Kidney tubule cell (primary cell): ENCODE data around the gene DYNLRB1.

Source experiments
- DNase-seq: peaks from one replicate; pipeline ENCODE4 v3.0.0-alpha.2; 2018; ENCODE audit warnings: low spot score

Gene DYNLRB1

DNA sequence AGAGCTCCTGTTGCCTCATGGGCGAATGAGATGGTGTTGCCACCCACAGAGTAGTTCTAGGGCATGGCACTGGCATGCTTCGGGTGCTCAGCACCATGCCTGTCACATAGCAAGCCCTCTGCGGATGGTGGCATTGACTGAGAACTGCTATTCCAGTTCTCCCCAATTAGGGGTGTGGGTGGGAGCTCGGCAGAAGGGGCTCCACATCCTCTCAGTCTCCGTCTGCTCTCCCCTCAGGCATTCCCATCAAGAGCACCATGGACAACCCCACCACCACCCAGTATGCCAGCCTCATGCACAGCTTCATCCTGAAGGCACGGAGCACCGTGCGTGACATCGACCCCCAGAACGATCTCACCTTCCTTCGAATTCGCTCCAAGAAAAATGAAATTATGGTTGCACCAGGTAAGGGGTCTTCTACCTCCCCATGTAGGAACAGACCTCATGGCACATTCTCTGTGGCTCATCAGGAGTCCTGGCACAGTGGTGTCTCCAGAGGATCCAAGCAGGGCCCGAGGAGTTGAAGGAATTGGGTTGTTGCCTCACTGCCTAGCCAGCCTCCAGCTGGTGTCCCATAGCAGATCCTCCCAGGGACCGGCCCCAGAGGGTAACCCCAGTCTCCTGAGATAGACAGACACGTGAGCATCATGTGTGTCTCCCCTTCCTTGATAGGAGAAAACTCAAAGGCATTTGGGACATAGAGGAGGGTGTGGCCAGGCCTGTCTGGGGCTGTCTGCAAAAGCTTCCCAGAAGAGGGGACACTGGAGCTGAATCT, 18.4 kb downstream of the DYNLRB1 start:
- no peak for DNase-seq

DNA sequence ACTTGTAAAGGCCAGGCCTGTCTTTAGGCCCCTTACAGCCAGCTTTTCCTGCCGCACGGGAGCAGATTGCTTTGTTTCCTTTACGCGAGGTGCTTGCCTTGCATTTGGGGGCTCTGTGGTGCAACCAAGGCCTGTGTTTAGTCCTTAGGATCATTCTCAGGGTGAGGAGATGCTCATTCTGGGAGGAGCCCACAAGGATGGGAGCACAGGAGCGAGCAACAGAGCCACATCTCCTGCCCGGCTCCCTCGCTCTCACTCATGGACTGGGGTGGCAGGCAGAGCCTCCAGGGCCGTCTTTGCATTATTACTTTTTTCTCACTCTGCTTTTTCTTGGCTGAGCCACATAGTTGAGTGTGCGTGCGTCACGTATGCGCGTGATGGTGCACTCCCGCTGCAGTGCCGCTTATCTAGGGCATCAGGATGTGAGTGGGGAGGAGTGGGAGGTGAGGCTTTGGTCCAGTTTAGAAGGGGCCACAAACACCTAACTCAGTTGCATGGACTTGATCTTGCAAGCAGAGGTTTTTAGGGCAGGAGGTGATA, 19.1 kb downstream of the DYNLRB1 start:
- no peak for DNase-seq

DNA sequence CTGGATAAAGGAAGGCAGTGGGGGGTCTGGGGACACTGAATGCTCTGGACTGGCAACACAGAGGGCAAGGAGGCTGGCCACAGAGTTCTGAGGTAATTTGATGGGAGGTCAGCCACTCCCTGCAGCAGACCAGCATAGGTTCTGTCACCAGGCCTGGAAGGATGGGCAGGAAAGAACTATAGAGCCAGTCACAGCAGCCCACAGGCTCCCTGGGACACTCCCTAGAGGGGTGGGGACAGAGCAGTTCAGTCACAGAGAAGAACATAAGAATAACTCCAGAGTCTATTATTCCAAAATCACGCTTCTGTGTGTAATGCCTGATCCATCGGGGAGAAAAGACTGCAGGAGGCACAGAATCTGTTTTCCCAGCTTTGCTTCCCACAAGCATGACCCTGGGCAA, 19.6 kb downstream of the DYNLRB1 start:
- DNase-seq, result no peak

DNA sequence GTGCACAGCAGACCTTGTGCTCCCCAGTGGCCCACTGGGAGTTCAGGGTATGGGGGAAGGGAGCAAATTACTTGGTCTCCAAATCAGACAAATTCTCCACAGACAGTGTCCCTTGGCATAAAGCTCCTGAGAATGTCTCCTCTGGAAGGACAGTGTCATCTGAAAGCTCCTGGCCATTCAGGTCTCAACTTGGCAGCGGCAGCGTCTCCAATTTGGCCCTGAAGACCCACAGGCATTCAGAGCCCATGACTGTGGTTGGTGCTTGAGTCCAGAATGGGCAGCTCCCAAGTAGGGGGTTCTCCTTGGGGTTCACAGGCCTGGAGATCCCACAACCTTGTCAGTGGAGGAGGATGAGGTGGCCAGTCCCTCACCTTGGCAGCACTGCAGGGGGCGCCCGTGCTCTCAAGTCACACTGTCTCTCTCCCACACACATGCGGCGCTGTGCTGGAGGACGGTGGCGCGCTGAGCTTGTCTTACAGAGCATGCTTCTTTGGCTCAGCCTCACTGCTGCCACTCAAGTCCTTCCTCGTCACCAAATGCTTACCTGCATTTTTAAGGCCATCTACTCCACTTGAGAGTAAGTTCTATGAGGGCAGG, 20.7 kb downstream of the DYNLRB1 start:
- no peak for DNase-seq

DNA sequence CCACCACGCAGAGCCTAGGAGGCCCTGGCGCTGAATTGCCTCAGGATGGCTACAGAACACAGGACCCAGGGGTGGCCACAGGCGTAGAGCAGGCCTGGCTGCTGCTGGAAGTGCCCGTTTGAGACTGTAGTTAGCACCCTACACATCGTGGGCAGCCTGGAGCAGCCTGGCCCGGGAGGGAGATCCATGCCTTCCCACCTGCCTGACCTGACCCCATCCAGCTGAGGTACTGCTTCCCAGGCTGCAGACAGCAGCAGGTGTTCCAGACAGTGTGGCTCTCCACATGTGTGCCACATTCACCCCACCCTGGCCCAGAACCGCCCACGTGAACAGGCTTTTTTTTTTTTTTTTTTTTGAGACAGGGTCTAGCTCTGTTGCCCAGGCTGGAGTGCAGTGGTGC, 21.4 kb downstream of the DYNLRB1 start:
- no peak for DNase-seq

DNA sequence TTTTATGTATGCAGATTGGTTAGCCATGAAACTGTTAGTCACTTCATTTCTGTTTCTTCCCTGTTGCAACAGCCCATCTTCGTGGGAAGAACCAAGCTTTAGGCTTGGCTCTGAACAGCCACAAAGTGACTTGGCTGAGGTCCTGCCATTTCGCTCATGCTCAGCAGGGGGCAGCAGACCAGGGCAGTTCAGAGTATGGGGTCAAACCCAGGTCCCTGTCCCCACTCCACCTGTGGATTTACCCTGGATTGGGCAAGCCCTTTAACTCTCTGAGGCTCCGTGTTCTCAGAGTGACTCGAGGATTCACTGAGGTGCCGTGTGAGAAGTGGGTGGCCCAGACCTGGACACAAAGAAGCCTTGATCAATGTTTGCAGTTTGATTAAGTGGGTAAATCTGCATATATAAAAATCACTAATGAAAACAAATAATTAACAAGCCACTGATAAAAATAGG, 22.5 kb downstream of the DYNLRB1 start:
- peak; percentile 39 for DNase-seq

DNA sequence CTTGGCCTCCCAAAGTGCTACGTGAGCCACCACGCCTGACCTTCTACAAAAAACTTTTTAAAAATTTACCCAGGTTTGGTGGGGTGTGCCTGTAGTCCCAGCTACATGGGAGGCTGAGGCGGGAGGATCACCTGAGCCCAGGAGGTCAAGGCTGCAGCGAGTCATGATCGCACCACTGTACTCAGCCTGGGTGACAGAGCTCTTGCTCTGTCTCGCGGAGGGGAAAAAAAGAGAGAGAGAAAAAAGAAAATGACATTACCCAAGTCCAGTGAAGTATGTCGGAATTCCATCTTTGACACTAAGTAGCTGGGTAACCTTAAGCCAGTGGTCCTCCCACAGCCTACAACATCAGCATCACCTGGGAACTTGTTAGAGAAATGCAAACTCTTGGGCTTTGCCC, 23.5 kb downstream of the DYNLRB1 start:
- no peak for DNase-seq

DNA sequence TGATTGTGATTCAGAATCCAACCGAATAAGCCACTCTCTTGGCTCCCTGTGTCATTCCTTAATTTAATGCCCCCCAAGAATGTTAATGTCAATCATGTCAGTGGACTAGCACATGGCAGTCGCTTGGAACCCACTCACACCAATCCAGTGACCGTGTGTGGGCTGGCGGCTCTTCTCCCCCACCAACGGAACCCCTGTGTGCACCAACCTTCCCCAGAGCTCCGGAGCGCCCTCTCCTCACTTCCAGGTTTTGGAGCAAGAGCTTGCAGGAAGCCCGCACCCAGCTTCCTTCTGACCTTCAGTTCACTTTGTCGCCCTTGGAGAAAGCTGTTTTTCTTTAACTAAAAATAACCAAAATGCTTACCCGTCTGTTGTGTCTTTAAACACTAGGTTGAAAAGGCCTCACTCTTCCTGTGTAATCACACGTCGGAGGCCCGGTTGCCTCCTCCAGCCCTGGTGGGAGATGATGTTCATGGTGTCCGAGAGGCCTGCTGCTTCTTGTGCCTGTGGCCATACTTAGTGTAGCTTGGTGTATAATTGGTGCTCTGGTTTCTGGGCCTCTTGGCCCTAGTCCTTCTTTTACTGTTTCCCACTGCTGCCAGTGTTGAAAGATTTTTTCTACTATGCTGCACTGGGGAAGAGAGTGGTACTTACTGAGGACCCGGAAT, 24.5 kb downstream of the DYNLRB1 start:
- DNase-seq, result no peak

DNA sequence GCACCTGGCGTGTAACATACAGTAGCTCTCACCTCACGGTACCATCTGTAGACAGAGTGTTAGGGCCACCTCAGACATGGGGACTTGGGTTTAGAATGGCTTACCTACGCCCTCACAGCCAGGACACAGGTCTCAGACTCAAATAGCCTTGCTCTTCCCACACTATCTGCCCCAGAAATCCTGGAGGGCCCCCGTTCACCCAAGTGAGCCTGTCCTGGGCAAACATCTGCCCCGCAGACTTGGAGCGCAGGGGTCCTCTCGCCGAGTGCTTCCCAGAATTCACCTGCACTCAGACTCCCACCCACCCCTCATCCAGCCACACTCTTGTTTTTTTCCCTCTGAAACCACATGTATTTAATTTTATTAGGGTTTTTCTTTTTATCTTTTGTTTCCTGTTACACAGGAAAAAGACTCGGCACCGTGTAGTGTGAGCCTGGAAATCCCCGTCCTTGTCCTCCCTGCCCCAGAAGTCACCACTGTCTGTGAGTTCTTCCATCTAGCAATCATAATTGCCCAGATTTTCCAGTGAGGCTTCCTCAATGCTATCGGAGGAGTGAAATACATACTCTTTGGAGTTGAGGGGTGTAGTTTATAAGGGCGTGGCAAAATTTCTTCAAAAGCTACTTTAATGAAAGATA, 25.2 kb downstream of the DYNLRB1 start:
- no peak for DNase-seq

DNA sequence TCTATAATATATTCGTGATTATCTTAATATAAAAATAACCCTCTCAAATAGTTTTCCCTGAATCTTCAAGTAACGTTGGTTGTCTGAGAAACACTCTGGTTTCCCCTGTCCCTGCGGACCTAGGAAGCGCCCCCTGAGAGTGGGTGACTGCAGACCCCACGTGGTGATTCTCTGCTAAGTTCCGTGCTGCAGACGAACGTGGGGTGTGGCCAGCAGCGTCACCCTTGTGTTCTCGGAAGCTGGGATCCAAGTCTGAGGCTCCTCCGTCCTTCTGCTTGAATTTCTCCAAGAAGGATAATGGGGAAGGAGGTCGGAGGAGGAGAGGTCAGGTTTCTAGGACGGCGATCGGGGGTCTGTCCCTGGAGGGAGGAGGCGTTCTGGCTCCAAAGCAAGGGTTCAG, 25.7 kb downstream of the DYNLRB1 start:
- no peak for DNase-seq

DNA sequence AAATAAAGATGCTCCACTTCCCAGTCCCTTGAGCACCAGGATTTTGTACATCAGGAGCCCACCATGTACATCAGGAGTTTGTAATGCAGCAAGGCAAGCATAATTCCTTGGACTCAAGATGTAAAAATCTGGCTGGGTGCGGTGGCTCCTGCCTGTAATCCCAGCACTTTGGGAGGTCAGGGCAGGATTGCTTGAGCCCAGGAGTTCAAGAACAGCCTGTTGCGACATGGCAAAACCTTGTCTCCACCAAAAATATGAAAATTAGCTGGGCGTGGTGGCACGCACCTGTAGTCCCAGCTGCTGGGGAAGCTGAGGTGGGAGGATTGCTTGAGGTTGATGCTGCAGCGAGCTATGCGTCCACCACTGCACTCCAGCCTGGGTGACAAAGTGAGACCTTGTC, 26.2 kb downstream of the DYNLRB1 start:
- no peak for DNase-seq

DNA sequence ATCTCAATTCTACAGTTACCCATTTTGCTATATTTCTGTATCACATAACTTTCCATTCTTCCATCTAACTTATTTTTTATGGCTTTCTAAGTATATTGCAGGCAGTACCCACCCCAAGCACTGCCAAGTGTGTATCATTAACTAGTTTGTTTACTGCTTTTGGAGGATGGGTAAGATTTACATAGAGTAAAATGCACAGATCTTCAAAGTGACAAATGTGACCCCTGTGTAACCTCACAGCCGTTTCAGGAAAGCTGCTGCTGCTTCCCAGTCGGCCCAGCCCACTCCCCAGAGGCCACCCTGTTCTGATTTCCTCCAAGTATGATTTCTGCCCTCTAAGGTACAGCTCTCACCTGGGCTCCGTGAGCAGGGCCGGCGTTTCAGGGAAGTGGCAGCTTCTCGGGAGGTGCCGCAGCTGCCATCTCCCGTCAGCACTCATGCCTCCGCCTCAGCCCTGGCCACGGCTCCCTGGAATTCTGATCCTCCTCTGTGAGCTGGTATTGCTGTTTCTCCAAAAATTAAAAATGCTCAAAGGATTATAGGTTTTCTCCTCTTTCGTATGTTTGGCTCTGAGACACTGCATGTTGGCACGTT, 27.3 kb downstream of the DYNLRB1 start:
- no peak for DNase-seq

DNA sequence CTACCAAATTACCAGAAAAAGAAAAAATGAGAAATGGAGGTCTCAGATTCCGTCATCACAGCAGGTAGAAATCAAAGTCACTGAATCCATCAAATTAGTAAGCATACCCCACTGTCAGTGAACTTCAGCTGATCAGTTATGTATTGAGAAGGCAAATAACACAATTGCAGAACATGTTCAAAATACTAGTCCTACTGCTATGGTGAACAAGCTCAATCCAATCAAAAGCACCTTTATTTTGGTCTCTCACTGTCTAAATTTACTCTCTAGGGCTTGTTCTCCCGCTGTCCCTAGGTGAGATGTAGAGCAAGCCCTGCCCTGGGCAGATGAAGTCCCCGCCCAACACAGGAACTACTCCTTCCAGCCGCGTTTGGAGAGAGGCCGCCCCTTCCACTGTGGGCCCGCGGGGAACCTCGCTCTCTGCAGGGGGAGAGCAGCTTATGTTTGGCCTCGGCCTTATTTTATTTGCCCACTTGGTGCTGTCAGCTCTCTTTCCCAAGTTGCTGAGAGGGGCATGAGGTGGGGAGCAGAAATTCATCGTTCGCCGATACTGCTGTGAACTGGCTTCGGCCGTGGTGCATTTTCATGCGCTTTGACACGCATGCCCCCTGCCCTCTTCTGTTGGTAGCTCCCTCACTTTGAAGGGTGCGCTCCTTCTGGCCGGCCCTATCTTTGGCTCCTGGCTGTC, 28.0 kb downstream of the DYNLRB1 start:
- no peak for DNase-seq

DNA sequence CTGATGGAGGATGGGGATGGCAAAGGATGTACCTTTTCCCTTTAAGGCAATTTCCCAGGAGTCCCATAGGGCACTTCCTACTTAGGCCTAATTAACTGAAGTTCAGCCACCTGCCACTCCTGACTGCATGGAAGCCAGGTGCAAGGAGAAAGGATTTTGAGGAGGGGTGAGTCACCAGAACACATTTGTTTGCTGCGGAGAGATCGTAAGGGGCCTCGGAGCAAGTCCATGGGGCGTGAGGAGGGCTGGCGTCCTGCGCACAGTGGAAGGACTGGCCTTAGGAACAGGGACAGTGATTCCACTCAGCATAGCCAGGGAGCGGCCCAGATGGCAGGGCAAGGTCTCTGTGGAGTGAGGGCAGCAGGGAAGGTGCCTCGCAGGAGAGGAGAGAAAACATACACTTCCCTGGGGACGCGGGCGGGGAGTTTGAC, 30.5 kb downstream of the DYNLRB1 start:
- no peak for DNase-seq

DNA sequence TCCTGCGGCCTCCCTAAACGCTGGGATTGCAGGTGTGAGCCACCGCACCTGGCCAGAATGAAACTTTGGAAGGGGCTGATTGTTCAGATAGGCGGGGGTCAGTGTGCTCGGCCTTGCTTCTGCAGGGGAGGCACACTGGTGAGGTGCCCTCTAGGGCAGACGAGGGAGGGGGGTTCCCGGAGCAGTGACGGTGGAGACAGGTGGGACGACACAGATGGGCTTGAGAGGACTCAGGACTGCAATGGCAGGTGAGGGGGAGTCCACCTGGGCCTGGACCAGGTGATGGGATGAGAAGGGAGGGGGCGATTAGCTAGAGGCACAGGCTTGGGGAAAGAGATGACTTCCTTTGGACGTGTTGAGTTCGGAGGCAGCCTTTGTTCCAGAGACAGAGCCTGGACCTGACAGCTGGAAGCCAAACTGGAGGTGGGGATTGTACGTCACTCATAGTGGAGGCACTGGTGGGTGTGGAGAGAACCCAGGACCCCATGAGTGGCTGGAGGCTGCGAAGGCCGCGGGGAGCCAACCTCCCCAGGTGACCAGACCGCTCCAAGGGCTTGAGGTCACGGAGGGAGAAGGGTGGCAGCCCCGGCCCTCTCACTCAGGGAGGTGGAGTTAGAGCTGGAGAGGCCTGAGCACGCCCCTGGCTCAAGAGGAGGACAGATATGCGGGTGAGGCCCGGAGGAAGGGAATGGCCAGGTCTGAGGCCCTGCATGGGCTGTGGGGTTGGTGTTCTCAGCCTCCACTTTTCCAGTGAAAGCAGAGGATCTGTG, 31.8 kb downstream of the DYNLRB1 start:
- no peak for DNase-seq

DNA sequence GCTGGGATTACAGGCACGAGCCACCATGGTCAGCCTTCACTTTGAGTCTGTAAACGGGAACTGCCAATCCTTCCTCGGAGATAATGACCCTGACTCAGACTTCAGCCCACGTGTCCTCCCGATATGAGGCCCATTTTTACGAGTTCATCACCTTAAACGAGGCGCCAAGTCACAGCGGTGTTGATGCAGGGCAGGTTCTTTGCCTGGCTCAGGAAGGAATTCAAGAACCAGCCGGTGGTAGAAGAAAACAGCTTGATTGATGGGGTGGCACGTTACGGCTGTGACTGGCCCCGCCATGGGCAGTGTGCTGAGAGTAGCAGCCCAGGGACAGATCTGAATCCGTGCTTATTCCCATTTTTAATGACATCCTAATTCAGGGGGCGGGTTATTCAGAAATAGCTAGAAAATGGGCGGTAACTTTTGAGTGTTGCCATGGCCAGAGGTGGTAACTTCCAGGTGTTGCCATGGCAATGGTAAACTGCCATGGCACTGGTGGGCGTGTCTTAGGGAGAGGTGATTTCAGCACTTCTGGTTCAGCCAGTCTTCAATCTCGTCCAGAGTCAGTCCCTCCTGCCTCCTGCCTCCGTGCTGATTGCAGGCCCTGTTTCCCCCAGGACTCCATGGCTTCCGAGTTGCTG, 33.2 kb downstream of the DYNLRB1 start:
- peak; percentile 59 for DNase-seq

DNA sequence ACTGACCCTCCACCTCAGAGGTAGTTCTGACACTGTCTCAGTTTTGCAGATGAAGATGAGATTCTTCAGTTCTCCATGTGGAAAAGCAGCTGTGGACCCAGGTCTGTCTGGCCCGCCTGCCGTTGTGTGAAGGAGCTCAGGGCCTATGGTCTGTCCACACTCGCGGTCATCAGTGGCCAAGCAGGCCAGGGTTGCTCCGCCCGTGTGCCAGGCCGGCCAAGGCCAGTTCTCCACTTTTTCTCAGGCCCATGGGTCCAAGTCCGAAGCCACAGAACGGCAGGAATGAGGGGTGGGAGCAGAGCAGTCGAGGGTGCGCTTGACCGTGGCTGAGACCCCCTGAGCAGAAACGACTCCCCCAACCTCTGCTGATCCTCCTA, 33.7 kb downstream of the DYNLRB1 start:
- DNase-seq, result no peak

DNA sequence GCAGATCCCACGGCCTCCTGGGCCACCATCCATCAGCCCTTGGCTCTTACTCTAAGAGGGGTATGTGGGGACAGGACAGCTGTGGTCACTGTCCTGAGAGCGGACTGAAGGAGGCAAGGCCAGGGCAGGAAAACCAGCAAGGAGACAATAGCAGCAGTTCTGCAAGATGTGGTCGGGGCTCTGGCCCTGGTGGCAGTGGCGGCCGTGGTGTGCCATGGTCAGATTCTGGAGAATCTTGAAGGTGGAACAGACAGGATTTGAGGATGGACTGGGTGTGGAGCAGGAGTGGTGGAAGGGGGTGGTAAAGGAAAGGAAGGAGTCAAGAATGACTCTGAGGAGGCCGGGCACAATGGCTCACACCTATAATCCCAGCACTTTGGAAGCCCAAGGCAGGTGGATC, 36.3 kb downstream of the DYNLRB1 start:
- no peak for DNase-seq

DNA sequence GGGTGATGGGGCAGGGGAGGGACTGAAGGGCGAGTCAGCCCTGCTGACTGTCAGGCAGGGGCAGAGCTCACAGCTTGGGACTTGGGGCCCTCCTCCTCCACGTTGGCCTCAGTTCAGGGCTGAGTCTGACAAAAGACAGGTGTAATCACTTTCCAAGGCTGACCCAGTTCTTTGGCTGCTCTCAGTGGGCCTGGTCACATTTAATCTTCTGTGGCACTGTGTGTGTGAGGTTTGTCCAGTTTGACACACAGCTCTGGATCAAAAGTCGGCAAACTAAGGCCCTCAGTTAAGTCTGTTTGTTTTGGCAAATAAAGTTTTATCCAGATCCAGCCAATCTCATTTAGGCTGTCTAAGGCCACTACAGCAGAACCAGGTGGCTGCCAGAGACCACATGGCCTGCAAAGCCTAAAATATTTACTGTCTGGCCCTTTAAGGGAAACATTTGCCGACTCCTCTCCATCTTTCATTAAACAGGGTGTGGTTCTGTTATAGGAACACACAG, 37.2 kb downstream of the DYNLRB1 start:
- DNase-seq, result no peak

DNA sequence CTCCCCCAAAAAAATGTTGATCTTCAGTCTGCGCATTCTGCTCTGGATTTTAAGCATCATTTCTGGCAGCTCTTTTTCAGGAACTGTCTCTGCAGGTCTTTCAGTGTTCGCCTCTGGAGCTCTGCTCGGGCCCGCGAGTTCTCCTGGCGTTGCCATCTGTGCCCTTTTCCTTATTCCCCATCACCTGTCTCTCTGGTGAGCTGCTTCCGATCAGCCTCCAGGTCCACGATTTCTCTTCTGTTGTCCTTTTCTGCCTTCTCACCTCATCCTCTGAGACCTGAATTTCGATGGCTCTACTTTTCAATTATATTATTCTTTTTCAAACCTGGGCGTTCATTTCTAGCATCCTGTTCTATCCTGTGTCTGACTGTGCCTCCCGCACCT, 41.7 kb downstream of the DYNLRB1 start:
- DNase-seq, result no peak
